Astrocyte (in vitro differentiated cells and primary cell): ENCODE data around the gene ZNF385B.

Source experiments
- EZH2 ChIP-seq: IDR thresholded peaks from 2 replicates; pipeline ENCODE4 v1.6.1; 2012; ENCODE audit warnings: mild to moderate bottlenecking, low read length, inconsistent platforms; ENCODE audit not compliant: insufficient read depth
- TF ChIP-seq, protein P1 (sequence below): IDR thresholded peaks from 2 replicates; pipeline ENCODE4 v1.5.1; 2011; ENCODE audit warnings: low read depth, mild to moderate bottlenecking, inconsistent platforms, low read length, moderate library complexity; ENCODE audit not compliant: insufficient read depth

DNA sequence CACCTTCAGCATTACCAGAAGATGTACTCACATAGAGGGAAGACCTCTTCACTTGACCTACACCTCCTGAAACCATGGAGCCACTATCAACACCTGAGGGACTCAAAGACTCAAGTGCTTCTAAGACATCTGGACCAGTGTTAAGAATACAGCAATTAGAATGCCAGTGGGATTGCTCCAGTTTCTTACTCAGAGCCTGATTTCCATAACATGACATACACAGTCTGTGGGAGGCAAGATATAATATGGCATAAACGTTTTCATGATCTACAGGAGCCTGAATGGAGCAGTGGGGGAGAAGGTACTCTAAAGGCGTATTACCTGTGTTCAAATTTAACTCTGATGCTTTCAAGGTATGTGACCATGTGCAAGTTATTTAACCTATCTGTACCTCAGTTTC is 57.2 kb downstream of the ZNF385B start:
- TF ChIP-seq, protein P1, sequence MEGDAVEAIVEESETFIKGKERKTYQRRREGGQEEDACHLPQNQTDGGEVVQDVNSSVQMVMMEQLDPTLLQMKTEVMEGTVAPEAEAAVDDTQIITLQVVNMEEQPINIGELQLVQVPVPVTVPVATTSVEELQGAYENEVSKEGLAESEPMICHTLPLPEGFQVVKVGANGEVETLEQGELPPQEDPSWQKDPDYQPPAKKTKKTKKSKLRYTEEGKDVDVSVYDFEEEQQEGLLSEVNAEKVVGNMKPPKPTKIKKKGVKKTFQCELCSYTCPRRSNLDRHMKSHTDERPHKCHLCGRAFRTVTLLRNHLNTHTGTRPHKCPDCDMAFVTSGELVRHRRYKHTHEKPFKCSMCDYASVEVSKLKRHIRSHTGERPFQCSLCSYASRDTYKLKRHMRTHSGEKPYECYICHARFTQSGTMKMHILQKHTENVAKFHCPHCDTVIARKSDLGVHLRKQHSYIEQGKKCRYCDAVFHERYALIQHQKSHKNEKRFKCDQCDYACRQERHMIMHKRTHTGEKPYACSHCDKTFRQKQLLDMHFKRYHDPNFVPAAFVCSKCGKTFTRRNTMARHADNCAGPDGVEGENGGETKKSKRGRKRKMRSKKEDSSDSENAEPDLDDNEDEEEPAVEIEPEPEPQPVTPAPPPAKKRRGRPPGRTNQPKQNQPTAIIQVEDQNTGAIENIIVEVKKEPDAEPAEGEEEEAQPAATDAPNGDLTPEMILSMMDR, result no peak
- no peak for TF ChIP-seq EZH2
